Measurements from ENCODE around the gene ITIH4.
"Not testable (repeated sequence)": the region's sequence is repeated elsewhere in the genome, so short reads cannot be mapped to it uniquely, and the experiment has no call there.

GRCh38 chr3:52776486-52776885 is 54.0 kb downstream of the ITIH4 start:
- not testable (repeated sequence) for TF ChIP-seq CTCF (IDR thresholded peaks at IDR 0.05); POLR2A (IDR thresholded peaks at IDR 0.05; ENCODE audit: low read depth); POLR2AphosphoS5 (IDR thresholded peaks at IDR 0.05); EP300 (IDR thresholded peaks at IDR 0.05)

All from esophagus muscularis mucosa (tissue), 4 donors.